Activated CD4-positive, alpha-beta T cell treated with anti-CD3 and anti-CD28 coated beads, Interleukin-2, amount 10 ng/mL, durations not matched to agents 7 days and 5 days (primary cell): ENCODE data around the gene TGFBR3L. TPM values are rescaled to one million over a fixed set of nuclear protein-coding genes. Genes with fewer than 3 reads are reported as not detected.
"Not testable (repeated sequence)": the region's sequence is repeated elsewhere in the genome, so short reads cannot be mapped to it uniquely, and the experiment has no call there.

ENCODE experiments used
- CTCF ChIA-PET: fragments of 350-600 bp; sonication (Branson Sonifier 250); formaldehyde crosslinking; loops from one replicate; lab custom pipeline; 2021; ENCODE audit warnings: antibody characterized with exemption; lab: Charles Lee
- POLR2A ChIA-PET: fragments of 350-600 bp; sonication (Branson Sonifier 250); formaldehyde crosslinking; loops from one replicate; lab custom pipeline; 2021; ENCODE audit warnings: antibody characterized with exemption; lab: Charles Lee
- DNase-seq: peaks from one replicate; pipeline ENCODE4 v3.0.0-alpha.2; 2020
- H3K27ac Mint-ChIP-seq: one replicate; pipeline ENCODE4 v1.8.0; 2021; ENCODE audit warnings: mild to moderate bottlenecking, moderate library complexity, mixed read lengths
- H3K27me3 Mint-ChIP-seq: one replicate; pipeline ENCODE4 v1.8.0; 2021; ENCODE audit warnings: mixed read lengths
- H3K36me3 Mint-ChIP-seq: one replicate; pipeline ENCODE4 v1.8.0; 2021; ENCODE audit warnings: low read depth, mixed read lengths
- H3K4me1 Mint-ChIP-seq: one replicate; pipeline ENCODE4 v1.8.0; 2021; ENCODE audit warnings: mixed read lengths
- H3K4me3 Mint-ChIP-seq: one replicate; pipeline ENCODE4 v1.8.0; 2021; ENCODE audit warnings: mild to moderate bottlenecking, moderate library complexity, mixed read lengths
- H3K9me3 Mint-ChIP-seq: one replicate; pipeline ENCODE4 v1.8.0; 2021; ENCODE audit warnings: mixed read lengths
- total RNA-seq, 2 experiments: library from RNA; stranded (reverse); gene quantifications; one replicate each; pipeline ENCODE4 v1.2.3, GENCODE V29; 2021

The TGFBR3L gene
- total RNA-seq, 2 experiments from 2014 or later, result 0.79 to 1.4 TPM

- H3K4me3 Mint-ChIP-seq, result no peak overlapping the region
- no peak overlapping the region for H3K27ac Mint-ChIP-seq
- H3K4me1 Mint-ChIP-seq, result peaks cover 7% of the 10 kb centered on the region
- no peak for DNase-seq
- ChIA-PET POLR2A (no interaction called here), CTCF (interaction anchor here (1.0 kb wide), 1 partner anchor 17 kb away, joined by 4 read pairs; no protein-coding TSS in a partner anchor)
- H3K36me3 Mint-ChIP-seq, result no peaks in the 10 kb centered on the region
- no peaks in the 10 kb centered on the region for H3K9me3 Mint-ChIP-seq
- peaks cover 11% of the 10 kb centered on the region for H3K27me3 Mint-ChIP-seq
Observed at GRCh38 chr19:7885818-7886217, 28.8 kb upstream of the TGFBR3L start.

GRCh38 chr19:7887408-7888144 is 27.1 kb upstream of the TGFBR3L start:
- H3K4me3 Mint-ChIP-seq, result no peak overlapping the region
- DNase-seq, result no peak
- peaks cover 7% of the 10 kb centered on the region for H3K4me1 Mint-ChIP-seq
- H3K27ac Mint-ChIP-seq, result no peak overlapping the region
- ChIA-PET POLR2A (no interaction called here), CTCF (interaction anchor here (1.0 to 2.1 kb wide), 4 partner anchors 10 to 30 kb away, joined by 3 to 7 read pairs (median 4); partner anchors contain the start of gene MAP2K7)
- no peaks in the 10 kb centered on the region for H3K36me3 Mint-ChIP-seq
- H3K27me3 Mint-ChIP-seq, result peaks cover 14% of the 10 kb centered on the region
- H3K9me3 Mint-ChIP-seq, result no peaks in the 10 kb centered on the region

- no peak within 1 kb of the TSS for H3K27ac Mint-ChIP-seq
- ChIA-PET POLR2A (no interaction called here), CTCF (interaction anchor here (1.0 to 2.1 kb wide), 4 partner anchors 10 to 29 kb away, joined by 3 to 7 read pairs (median 4); partner anchors contain the start of gene MAP2K7)
- peaks cover 7% of the 10 kb centered on the region for H3K4me1 Mint-ChIP-seq
- no peak within 1 kb of the TSS for H3K4me3 Mint-ChIP-seq
- DNase-seq, result no peak
- H3K9me3 Mint-ChIP-seq, result no peaks in the 10 kb centered on the region
- no peaks in the 10 kb centered on the region for H3K36me3 Mint-ChIP-seq
- H3K27me3 Mint-ChIP-seq, result peaks cover 14% of the 10 kb centered on the region
Observed at GRCh38 chr19:7888145-7888825, 26.3 kb upstream of the TGFBR3L start, which contains the start of gene LRRC8E. TSS of gene LRRC8E (plus strand) at chr19:7888510. CDS start at chr19:7895604, 7,094 bp downstream.

GRCh38 chr19:7888826-7889217 is 25.8 kb upstream of the TGFBR3L start:
- H3K27me3 Mint-ChIP-seq, result peaks cover 14% of the 10 kb centered on the region
- no peak for DNase-seq
- H3K36me3 Mint-ChIP-seq, result no peaks in the 10 kb centered on the region
- peaks cover 6% of the 10 kb centered on the region for H3K4me1 Mint-ChIP-seq
- ChIA-PET CTCF (no interaction called here), POLR2A (no interaction called here)
- no peak overlapping the region for H3K27ac Mint-ChIP-seq
- no peaks in the 10 kb centered on the region for H3K9me3 Mint-ChIP-seq
- no peak overlapping the region for H3K4me3 Mint-ChIP-seq

- H3K4me3 Mint-ChIP-seq, H3K4me1 Mint-ChIP-seq, H3K9me3 Mint-ChIP-seq, H3K27ac Mint-ChIP-seq, DNase-seq, POLR2A ChIA-PET, H3K36me3 Mint-ChIP-seq: not testable (repeated sequence)
- CTCF ChIA-PET, result interaction anchor here (2.4 kb wide), 1 partner anchor 10 kb away, joined by 6 read pairs; the partner anchor contains the start of gene MAP2K7
- peaks cover 11% of the 10 kb centered on the region for H3K27me3 Mint-ChIP-seq
Observed at GRCh38 chr19:7893362-7894101, 21.1 kb upstream of the TGFBR3L start.

- Mint-ChIP-seq H3K4me1 (no peaks in the 10 kb centered on the region), H3K36me3 (no peaks in the 10 kb centered on the region), H3K4me3 (no peak overlapping the region), H3K9me3 (no peaks in the 10 kb centered on the region), H3K27me3 (peaks cover 7% of the 10 kb centered on the region), H3K27ac (no peak overlapping the region)
- DNase-seq, result no peak
- ChIA-PET CTCF (interaction anchor here (0.6 to 2.4 kb wide), 3 partner anchors 9 to 23 kb away, joined by 3 to 6 read pairs (median 3); partner anchors contain the start of gene MAP2K7), POLR2A (no interaction called here)
Observed at GRCh38 chr19:7894612-7895309, 19.9 kb upstream of the TGFBR3L start.

GRCh38 chr19:7895565-7895964 is 19.1 kb upstream of the TGFBR3L start:
- ChIA-PET CTCF (interaction anchor here (0.6 kb wide), 2 partner anchors 24 to 785 kb away, joined by 5 read pairs; no protein-coding TSS in a partner anchor), POLR2A (no interaction called here)
- DNase-seq, result no peak
- Mint-ChIP-seq H3K4me1 (no peaks in the 10 kb centered on the region), H3K4me3 (no peak overlapping the region), H3K9me3 (no peaks in the 10 kb centered on the region), H3K36me3 (no peaks in the 10 kb centered on the region), H3K27me3 (peaks cover 3% of the 10 kb centered on the region), H3K27ac (no peak overlapping the region)

- no peaks in the 10 kb centered on the region for H3K36me3 Mint-ChIP-seq
- no peaks in the 10 kb centered on the region for H3K9me3 Mint-ChIP-seq
- DNase-seq, result no peak
- H3K27me3 Mint-ChIP-seq, result no peaks in the 10 kb centered on the region
- H3K27ac Mint-ChIP-seq, result no peak overlapping the region
- ChIA-PET CTCF (interaction anchor here (0.6 to 1.5 kb wide), 5 partner anchors 10 to 139 kb away, joined by 3 to 5 read pairs (median 4); no protein-coding TSS in a partner anchor), POLR2A (no interaction called here)
- H3K4me1 Mint-ChIP-seq, result no peaks in the 10 kb centered on the region
- H3K4me3 Mint-ChIP-seq, result no peak overlapping the region
Observed at GRCh38 chr19:7897292-7897691, 17.3 kb upstream of the TGFBR3L start.

- H3K36me3 Mint-ChIP-seq, result no peaks in the 10 kb centered on the region
- peaks cover 8% of the 10 kb centered on the region for H3K4me1 Mint-ChIP-seq
- H3K9me3 Mint-ChIP-seq, result no peaks in the 10 kb centered on the region
- ChIA-PET POLR2A (no interaction called here), CTCF (interaction anchor here (0.7 to 3.7 kb wide), 3 partner anchors 29 to 44 kb away, joined by 3 to 20 read pairs (median 4); no protein-coding TSS in a partner anchor)
- DNase-seq, result no peak
- H3K4me3 Mint-ChIP-seq, result no peak overlapping the region
- H3K27me3 Mint-ChIP-seq, result no peaks in the 10 kb centered on the region
- H3K27ac Mint-ChIP-seq, result no peak overlapping the region
Observed at GRCh38 chr19:7898967-7899366, 15.7 kb upstream of the TGFBR3L start.

- ChIA-PET CTCF (interaction anchor here (0.6 to 3.7 kb wide), 4 partner anchors 25 to 332 kb away, joined by 3 to 20 read pairs (median 4); partner anchors contain the start of gene PRR36), POLR2A (no interaction called here)
- H3K27me3 Mint-ChIP-seq, result no peaks in the 10 kb centered on the region
- H3K9me3 Mint-ChIP-seq, result no peaks in the 10 kb centered on the region
- peaks cover 12% of the 10 kb centered on the region for H3K4me1 Mint-ChIP-seq
- no peak for DNase-seq
- H3K27ac Mint-ChIP-seq, result no peak overlapping the region
- peaks cover 4% of the 10 kb centered on the region for H3K36me3 Mint-ChIP-seq
- H3K4me3 Mint-ChIP-seq, result no peak overlapping the region
Observed at GRCh38 chr19:7899751-7900378, 14.8 kb upstream of the TGFBR3L start.

GRCh38 chr19:7900401-7900870 is 14.2 kb upstream of the TGFBR3L start:
- CTCF ChIA-PET, result interaction anchor here (0.6 to 3.7 kb wide), 4 partner anchors 31 to 332 kb away, joined by 3 to 20 read pairs (median 4); no protein-coding TSS in a partner anchor
- Mint-ChIP-seq H3K36me3 (peaks cover 7% of the 10 kb centered on the region), H3K27ac (no peak overlapping the region), H3K4me1 (peaks cover 16% of the 10 kb centered on the region), H3K4me3 (no peak overlapping the region), H3K27me3 (no peaks in the 10 kb centered on the region), H3K9me3 (no peaks in the 10 kb centered on the region)
- no peak for DNase-seq
- POLR2A ChIA-PET, result no interaction called here
